HepG2 (cell line): ENCODE data around the gene NKAIN4. TPM values are rescaled to one million over a fixed set of nuclear protein-coding genes. Genes with fewer than 3 reads are reported as not detected.

Source experiments
- ATF6 ChIP-seq: sonication (generic); formaldehyde crosslinking; conservative IDR thresholded peaks from 2 replicates; pipeline ENCODE4 v1.4.0; 2020; ENCODE audit warnings: missing genetic modification reagents
- DNMT3B ChIP-seq: conservative IDR thresholded peaks from 2 replicates; pipeline ENCODE4 v1.6.1; 2016; ENCODE audit warnings: missing biosample characterization, control low read depth
- ISL2 ChIP-seq: sonication (generic); formaldehyde crosslinking; IDR thresholded peaks from 2 replicates; pipeline ENCODE4 v1.5.0; 2020; ENCODE audit warnings: missing genetic modification reagents
- MEIS2 ChIP-seq: sonication (generic); formaldehyde crosslinking; IDR thresholded peaks from 2 replicates; pipeline ENCODE4 v1.9.0; 2021; ENCODE audit warnings: mild to moderate bottlenecking, missing genetic modification reagents
- NBN ChIP-seq: fragments of 450-650 bp; conservative IDR thresholded peaks from 2 replicates; pipeline ENCODE4 v1.6.1; 2017
- ZNF224 ChIP-seq: sonication (generic); formaldehyde crosslinking; IDR thresholded peaks from 2 replicates; pipeline ENCODE4 v1.5.0; 2020; ENCODE audit warnings: mild to moderate bottlenecking, missing genetic modification reagents
- ZNF607 ChIP-seq: sonication (generic); formaldehyde crosslinking; IDR thresholded peaks from 2 replicates; pipeline ENCODE4 v1.5.1; 2020; ENCODE audit warnings: missing genetic modification reagents, mild to moderate bottlenecking, borderline replicate concordance
- ZNF770 ChIP-seq: sonication (generic); formaldehyde crosslinking; IDR thresholded peaks from 2 replicates; pipeline ENCODE4 v1.5.0; 2020; ENCODE audit warnings: mild to moderate bottlenecking, missing genetic modification reagents
- ZNF775 ChIP-seq: sonication (generic); formaldehyde crosslinking; IDR thresholded peaks from 2 replicates; pipeline ENCODE4 v1.4.0; 2020; ENCODE audit warnings: missing genetic modification reagents, mild to moderate bottlenecking, moderate library complexity, borderline replicate concordance
- polyA plus RNA-seq, 8 experiments: library from polyadenylated mRNA; depleted of rRNA in 3 of 8; stranded (reverse) in 7 of 8; unstranded in 1 of 8; fragments of >200 nt; fragmentation: Illumina TruSeq in 4 of 8; extraction: Trizol in 4 of 8; gene quantifications; 2 replicates each; pipeline versions ENCODE4 v1.2.1 to v1.2.3, GENCODE V29; 2011 to 2016; ENCODE audit warnings: low read depth in 4 of 8, missing spikeins in 1 of 8, mixed read lengths in 1 of 8; ENCODE audit not compliant: insufficient read depth in 1 of 8
- total RNA-seq, 5 experiments: library from RNA; depleted of rRNA; stranded (reverse); fragments of >200 nt; fragmentation: Illumina TruSeq; extraction: Trizol; gene quantifications; 2 replicates each; pipeline ENCODE4 v1.2.3, GENCODE V29; 2016; ENCODE audit warnings: low read depth in 1 of 5
- TF ChIP-seq, protein P1 (sequence below): sonication (generic); formaldehyde crosslinking; IDR thresholded peaks from 2 replicates; pipeline ENCODE4 v1.4.0; 2020; ENCODE audit warnings: missing genetic modification reagents, borderline replicate concordance
- TF ChIP-seq, protein P2 (sequence below): sonication (generic); formaldehyde crosslinking; IDR thresholded peaks from 2 replicates; pipeline ENCODE4 v1.4.0; 2020; ENCODE audit warnings: missing genetic modification reagents
- TF ChIP-seq, protein P3 (sequence below): sonication (generic); formaldehyde crosslinking; IDR thresholded peaks from 2 replicates; pipeline ENCODE4 v1.8.1; 2023; ENCODE audit warnings: mild to moderate bottlenecking, moderate library complexity, missing genetic modification reagents
- TF ChIP-seq, protein P4 (sequence below): IDR thresholded peaks from 2 replicates; pipeline ENCODE4 v1.6.1; 2012; ENCODE audit warnings: low read length, improper control_type of control experiment

The NKAIN4 gene
- total and polyA plus RNA-seq, 2 of the 13 experiments (the other 11 are each of a cell fraction or from before 2014, with no cell fraction given), result not detected

DNA sequence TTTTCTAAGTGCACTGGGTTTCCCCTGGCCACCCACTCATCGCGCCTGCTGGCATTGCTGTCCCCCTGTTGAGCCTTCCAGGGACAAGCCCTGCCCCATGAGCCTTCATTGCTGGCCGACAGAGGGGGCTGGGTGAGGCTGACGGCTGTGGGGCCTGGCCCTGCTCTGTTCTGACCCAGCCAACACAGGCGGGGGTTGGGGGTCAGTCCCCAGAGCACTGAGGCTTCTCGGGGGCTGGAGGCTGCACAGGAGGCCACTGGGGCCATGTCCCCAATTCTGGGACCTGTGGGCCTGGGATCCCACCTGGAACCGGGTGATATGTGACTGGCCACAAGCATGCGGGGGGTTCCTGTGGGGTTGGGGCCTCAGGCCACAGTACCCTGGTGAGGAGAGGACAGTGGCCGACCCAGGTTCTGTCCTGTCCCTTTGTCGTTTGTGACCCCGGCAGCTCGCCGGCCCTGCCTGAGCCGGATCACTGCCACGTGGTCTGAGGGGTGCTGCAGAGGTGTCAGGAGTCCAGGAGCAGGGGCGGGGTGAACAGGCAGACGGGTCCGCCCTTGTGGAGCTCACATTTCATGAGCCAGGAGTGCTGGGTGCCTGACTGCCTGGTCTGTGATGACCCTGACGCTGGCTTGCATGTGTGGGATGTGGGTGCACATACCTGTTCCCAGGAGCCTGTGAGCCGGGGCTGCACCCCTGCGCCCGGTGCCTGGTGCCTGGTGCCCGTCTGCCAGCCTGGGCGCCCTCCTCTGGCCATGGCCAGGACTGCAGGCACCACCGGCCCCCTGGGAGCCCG, 36.6 kb upstream of the NKAIN4 start (continued):
- TF ChIP-seq, protein P1, sequence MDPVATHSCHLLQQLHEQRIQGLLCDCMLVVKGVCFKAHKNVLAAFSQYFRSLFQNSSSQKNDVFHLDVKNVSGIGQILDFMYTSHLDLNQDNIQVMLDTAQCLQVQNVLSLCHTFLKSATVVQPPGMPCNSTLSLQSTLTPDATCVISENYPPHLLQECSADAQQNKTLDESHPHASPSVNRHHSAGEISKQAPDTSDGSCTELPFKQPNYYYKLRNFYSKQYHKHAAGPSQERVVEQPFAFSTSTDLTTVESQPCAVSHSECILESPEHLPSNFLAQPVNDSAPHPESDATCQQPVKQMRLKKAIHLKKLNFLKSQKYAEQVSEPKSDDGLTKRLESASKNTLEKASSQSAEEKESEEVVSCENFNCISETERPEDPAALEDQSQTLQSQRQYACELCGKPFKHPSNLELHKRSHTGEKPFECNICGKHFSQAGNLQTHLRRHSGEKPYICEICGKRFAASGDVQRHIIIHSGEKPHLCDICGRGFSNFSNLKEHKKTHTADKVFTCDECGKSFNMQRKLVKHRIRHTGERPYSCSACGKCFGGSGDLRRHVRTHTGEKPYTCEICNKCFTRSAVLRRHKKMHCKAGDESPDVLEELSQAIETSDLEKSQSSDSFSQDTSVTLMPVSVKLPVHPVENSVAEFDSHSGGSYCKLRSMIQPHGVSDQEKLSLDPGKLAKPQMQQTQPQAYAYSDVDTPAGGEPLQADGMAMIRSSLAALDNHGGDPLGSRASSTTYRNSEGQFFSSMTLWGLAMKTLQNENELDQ (CRISPR knock-in tag), result no peak
- TF ChIP-seq ZNF607 (peak; percentile 59; the same call in 1 of the 2 replicates), ZNF775 (CRISPR knock-in tag) (no peak), ISL2 (CRISPR knock-in tag) (peak; percentile 71), MEIS2 (peak; percentile 72), ZNF224 (CRISPR knock-in tag) (no peak), ZNF770 (CRISPR knock-in tag) (no peak), ATF6 (CRISPR knock-in tag) (no peak), DNMT3B (CRISPR knock-in tag) (no peak), NBN (no peak)
- TF ChIP-seq, protein P2, sequence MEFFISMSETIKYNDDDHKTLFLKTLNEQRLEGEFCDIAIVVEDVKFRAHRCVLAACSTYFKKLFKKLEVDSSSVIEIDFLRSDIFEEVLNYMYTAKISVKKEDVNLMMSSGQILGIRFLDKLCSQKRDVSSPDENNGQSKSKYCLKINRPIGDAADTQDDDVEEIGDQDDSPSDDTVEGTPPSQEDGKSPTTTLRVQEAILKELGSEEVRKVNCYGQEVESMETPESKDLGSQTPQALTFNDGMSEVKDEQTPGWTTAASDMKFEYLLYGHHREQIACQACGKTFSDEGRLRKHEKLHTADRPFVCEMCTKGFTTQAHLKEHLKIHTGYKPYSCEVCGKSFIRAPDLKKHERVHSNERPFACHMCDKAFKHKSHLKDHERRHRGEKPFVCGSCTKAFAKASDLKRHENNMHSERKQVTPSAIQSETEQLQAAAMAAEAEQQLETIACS (CRISPR knock-in tag), result 0 out of 2 replicates have a peak, but pooled peaks have one; percentile 27
- TF ChIP-seq, protein P3, sequence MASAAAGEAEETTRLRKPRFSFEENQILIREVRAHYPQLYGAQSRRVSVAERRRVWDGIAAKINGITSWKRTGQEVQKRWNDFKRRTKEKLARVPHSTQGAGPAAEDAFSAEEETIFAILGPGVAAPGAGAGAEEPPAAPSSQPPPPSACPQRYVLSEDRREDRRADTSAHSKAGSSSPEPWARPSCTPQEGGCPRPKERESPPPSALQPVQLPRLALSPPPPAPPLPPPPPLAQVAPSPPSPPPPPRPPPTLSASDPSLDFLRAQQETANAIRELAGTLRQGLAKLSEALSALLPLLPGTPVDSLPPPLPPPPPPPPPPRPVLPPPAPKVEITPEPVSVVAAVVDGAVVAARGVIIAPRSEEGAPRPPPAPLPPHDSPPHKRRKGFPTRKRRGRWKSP, result no peak
- TF ChIP-seq, protein P4, sequence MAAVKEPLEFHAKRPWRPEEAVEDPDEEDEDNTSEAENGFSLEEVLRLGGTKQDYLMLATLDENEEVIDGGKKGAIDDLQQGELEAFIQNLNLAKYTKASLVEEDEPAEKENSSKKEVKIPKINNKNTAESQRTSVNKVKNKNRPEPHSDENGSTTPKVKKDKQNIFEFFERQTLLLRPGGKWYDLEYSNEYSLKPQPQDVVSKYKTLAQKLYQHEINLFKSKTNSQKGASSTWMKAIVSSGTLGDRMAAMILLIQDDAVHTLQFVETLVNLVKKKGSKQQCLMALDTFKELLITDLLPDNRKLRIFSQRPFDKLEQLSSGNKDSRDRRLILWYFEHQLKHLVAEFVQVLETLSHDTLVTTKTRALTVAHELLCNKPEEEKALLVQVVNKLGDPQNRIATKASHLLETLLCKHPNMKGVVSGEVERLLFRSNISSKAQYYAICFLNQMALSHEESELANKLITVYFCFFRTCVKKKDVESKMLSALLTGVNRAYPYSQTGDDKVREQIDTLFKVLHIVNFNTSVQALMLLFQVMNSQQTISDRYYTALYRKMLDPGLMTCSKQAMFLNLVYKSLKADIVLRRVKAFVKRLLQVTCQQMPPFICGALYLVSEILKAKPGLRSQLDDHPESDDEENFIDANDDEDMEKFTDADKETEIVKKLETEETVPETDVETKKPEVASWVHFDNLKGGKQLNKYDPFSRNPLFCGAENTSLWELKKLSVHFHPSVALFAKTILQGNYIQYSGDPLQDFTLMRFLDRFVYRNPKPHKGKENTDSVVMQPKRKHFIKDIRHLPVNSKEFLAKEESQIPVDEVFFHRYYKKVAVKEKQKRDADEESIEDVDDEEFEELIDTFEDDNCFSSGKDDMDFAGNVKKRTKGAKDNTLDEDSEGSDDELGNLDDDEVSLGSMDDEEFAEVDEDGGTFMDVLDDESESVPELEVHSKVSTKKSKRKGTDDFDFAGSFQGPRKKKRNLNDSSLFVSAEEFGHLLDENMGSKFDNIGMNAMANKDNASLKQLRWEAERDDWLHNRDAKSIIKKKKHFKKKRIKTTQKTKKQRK, result no peak
